Activated T-helper 2 cell treated with anti-CD3 and anti-CD28 coated beads, Interferon-gamma antibody, Interleukin-2, Interleukin-4, amounts not matched to agents 10 μg/mL and 5 μg/mL and 100 μg/mL, durations not matched to agents 14 hours and 24 hours and 36 hours (primary cell): Measurements from ENCODE around the gene RTBDN. TPM values are rescaled to one million over a fixed set of nuclear protein-coding genes. Genes with fewer than 3 reads are reported as not detected.
A peak's percentile ranks its signal among the peaks of the same experiment; 100 is the strongest.
"Not testable (repeated sequence)": the region's sequence is repeated elsewhere in the genome, so short reads cannot be mapped to it uniquely, and the experiment has no call there.

Source experiments
- DNase-seq: peaks from one replicate; pipeline ENCODE4 v3.0.0; 2021; ENCODE audit warnings: low spot score
- H3K27ac Mint-ChIP-seq: one replicate; pipeline ENCODE4 v1.8.0; 2021; ENCODE audit warnings: mixed read lengths
- H3K27me3 Mint-ChIP-seq: one replicate; pipeline ENCODE4 v1.8.0; 2021; ENCODE audit warnings: low read depth, mixed read lengths
- H3K36me3 Mint-ChIP-seq: one replicate; pipeline ENCODE4 v1.8.0; 2021; ENCODE audit warnings: low read depth, mixed read lengths
- H3K4me1 Mint-ChIP-seq: one replicate; pipeline ENCODE4 v1.8.0; 2021; ENCODE audit warnings: low read depth, mixed read lengths
- H3K4me3 Mint-ChIP-seq: one replicate; pipeline ENCODE4 v1.8.0; 2021; ENCODE audit warnings: low read depth, mild to moderate bottlenecking, moderate library complexity, mixed read lengths
- H3K9me3 Mint-ChIP-seq: one replicate; pipeline ENCODE4 v1.8.0; 2021; ENCODE audit warnings: mixed read lengths
- intact Hi-C: fragments of 100-400 bp; cut with micrococcal nuclease; formaldehyde crosslinking; loops from one replicate; pipeline ENCODE4 v1.15.1; 2023
- total RNA-seq: library from RNA; stranded (reverse); gene quantifications from 2 replicates; pipeline ENCODE4 v1.2.3, GENCODE V29; 2022

RTBDN gene
- total RNA-seq, 1 donor from 2014 or later = not detected

DNA sequence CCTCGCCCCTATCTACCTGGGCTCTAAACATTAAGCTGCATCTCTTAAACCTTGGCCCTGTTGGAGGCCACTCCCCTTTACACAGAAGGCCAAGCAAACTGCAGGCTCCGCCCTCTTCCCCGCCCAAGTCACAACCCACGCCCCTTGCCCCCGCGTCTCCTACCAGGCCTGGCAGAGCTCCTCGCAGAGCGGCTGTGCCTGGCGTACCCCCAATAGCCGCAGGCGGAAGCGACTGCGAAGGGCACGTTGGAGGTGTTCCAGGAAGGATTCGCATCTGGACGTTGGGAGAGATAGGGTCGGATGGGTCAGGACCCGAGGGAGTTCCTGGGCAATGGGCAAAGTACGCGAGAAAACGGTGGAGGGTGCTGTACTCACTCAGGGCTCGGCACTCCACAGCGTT lies 5.9 kb downstream of the RTBDN start:
- no peak for DNase-seq
- Mint-ChIP-seq H3K9me3 (no peaks in the 10 kb centered on the region), H3K27me3 (peaks cover 43% of the 10 kb centered on the region), H3K36me3 (no peaks in the 10 kb centered on the region), H3K4me1 (peaks cover 12% of the 10 kb centered on the region), H3K27ac (no peak overlapping the region), H3K4me3 (no peak overlapping the region)
- intact Hi-C loops = no loop called here

DNA sequence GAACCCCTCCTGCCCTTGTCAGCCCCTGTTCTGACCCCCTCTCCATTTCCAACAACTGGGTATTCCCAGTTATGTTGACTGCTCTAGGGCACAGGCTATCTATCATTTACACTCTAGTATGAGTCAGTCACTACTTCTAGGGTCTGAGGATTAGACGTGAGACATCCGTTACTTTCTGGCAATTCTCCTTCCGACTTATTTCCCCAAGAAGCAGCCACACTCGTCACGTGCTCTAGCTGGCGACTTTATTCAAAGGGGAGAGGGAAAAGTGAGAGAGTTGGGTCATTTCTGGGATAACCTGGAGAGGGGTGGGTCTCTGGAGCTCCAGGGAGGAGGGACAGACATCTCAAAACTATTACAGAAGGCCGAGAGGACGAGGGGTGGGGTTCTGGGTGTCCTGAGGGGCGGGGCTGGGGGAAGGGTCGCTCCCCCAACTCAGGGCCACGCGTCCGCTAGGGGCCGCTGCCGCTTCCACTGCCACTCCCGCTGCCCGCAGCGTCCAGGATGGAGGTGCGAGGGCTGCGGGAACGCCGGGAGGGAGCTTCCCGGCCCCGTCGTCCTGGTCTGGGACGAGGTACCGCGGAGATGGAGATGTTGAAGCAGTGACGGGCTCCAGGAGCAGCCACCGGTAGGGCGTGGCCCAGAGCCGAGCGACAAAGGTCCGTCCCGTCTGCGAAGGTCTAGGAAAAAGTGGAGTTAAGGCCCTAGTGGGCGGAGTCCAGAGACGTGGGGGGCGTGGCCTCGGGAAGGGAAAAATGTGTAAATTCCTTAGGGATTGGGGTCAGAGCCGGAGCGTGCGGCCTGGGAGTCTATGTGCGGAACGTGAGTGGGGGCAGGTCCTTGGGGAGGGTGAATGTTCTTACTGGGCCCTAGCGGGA lies 8.9 kb downstream of the RTBDN start:
- DNase-seq = no peak
- no peaks in the 10 kb centered on the region for H3K9me3 Mint-ChIP-seq
- H3K27ac Mint-ChIP-seq = no peak overlapping the region
- peaks cover 6% of the 10 kb centered on the region for H3K4me1 Mint-ChIP-seq
- H3K4me3 Mint-ChIP-seq = no peak overlapping the region
- H3K27me3 Mint-ChIP-seq = peaks cover 22% of the 10 kb centered on the region
- H3K36me3 Mint-ChIP-seq = no peaks in the 10 kb centered on the region
- intact Hi-C loops = no loop called here

DNA sequence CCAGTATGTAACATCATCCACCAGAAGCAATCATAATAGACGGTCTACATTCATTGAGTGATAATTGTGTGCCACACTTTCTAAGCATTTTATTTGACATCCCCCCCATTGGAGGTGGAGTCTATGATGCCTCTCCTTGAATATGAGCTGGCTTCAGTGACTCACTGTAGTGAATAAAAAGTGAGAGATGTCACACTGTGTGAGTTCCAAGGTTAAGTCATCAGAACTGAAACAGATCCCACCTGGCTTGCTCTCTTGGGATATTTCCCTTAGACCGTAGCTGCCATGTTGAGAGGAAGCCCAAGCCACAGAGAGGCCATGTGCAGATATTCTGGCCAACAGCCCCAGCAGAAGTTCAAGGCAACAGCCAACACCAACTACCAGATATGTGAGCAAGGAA lies 12.6 kb downstream of the RTBDN start:
- Mint-ChIP-seq H3K36me3 (no peaks in the 10 kb centered on the region), H3K4me1 (peaks cover 6% of the 10 kb centered on the region), H3K27ac (no peak overlapping the region), H3K27me3 (peaks cover 8% of the 10 kb centered on the region), H3K9me3 (no peaks in the 10 kb centered on the region), H3K4me3 (no peak overlapping the region)
- DNase-seq = no peak
- intact Hi-C loops = no loop called here

DNA sequence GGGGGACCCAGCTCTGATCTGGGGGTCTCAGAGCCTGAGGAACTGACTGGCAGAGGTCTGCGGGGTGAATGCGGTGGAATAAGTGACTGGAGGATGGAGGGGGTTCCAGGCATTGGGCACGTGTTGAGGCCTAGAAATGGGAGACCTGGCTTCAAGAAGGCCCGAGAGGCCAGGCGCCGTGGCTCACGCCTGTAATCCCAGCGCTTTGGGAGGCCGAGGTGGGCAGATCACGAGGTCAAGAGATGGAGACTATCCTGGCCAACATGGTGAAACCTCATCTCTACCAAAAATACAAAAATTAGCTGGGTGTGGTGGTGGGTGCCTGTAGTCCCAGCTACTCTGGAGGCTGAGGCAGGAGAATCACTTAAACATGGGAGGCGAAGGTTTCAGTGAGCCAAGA lies 16.6 kb downstream of the RTBDN start:
- H3K27me3 Mint-ChIP-seq, H3K9me3 Mint-ChIP-seq, H3K27ac Mint-ChIP-seq, H3K4me1 Mint-ChIP-seq, H3K4me3 Mint-ChIP-seq, intact Hi-C loops, DNase-seq: not testable (repeated sequence)
- peaks cover 17% of the 10 kb centered on the region for H3K36me3 Mint-ChIP-seq

DNA sequence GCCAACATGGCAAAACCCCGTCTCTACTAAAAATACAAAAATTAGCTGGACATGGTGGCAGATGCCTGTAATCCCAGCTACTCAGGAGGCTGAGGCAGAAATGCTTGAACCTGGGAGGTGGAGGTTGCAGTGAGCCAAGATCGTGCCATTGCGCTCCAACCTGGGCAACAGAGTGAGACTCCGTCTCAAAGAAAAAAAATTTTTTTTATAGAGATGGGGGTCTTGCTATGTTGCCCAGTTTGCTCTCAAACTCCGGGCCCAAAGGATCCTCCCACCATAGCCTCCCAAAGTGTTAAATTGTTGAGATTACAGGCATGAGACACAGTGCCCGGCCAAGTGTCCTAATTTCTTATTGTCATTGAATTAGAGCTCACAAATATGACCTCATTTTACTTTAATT lies 17.2 kb downstream of the RTBDN start:
- H3K4me1 Mint-ChIP-seq, intact Hi-C loops, H3K9me3 Mint-ChIP-seq, H3K4me3 Mint-ChIP-seq, H3K27me3 Mint-ChIP-seq, H3K27ac Mint-ChIP-seq, DNase-seq: not testable (repeated sequence)
- H3K36me3 Mint-ChIP-seq = peaks cover 21% of the 10 kb centered on the region

DNA sequence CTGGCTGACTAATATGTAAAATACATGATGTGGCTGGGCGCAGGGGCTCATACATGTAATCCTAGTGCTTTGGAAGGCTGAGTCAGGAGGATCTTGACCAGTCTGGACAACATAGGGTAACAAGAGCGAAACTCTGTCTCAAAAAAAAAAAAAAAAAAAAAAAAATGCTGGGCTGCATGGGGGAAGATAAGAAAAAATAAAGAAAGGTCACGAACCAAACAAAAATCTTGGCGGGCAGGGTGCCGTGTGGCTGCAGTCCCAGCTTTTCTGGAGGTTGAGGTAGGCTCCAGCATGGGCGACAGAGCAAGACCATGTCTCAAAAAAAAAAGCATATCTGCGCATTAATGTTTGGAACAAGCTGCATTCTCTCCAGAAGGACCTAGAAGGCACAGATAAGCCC lies 19.3 kb downstream of the RTBDN start:
- no peak overlapping the region for H3K4me3 Mint-ChIP-seq
- H3K4me1 Mint-ChIP-seq = no peaks in the 10 kb centered on the region
- intact Hi-C loops = no loop called here
- no peaks in the 10 kb centered on the region for H3K27me3 Mint-ChIP-seq
- no peak overlapping the region for H3K27ac Mint-ChIP-seq
- peaks cover 21% of the 10 kb centered on the region for H3K36me3 Mint-ChIP-seq
- no peak for DNase-seq
- no peaks in the 10 kb centered on the region for H3K9me3 Mint-ChIP-seq

DNA sequence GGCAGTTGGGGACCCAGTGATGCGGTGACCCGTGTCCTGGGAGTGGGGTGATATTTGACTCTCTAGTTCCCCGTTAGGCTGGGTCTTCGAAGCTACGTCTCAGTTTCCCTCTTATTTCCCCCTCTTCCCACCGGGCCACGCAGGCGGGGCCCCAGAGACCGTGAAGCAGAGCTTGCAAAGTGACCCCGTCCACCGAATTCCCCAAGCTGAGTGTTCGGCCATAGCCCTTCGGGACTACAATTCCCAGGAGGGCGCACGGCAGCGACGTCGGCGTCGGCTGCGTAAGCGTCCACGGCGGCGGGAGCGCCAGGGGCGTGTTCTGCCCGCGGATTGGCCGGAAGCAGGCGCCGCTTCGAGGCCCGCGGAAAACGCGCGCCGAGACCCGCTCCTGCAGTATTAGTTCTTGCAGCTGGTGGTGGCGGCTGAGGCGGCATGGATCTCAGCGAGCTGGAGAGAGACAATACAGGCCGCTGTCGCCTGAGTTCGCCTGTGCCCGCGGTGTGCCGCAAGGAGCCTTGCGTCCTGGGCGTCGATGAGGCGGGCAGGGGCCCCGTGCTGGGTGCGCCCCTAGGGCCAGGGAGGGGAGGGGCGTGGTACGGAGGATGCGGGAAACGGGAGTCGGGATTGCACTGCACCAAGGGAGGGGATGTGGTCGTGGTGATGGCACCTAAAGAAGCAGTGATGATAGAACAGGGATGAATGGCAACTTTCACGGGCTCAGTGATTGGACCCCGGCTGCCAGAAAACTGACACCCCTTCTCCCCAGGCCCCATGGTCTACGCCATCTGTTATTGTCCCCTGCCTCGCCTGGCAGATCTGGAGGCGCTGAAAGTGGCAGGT lies 27.9 kb downstream of the RTBDN start, which contains the start of gene RNASEH2A:
RNASEH2A (plus strand) TSS at position 343 of the 840 bp plus-strand sequence; CDS start at position 433, 90 bp downstream.
- peak; percentile 86 for DNase-seq
- intact Hi-C loops = no loop called here

DNA sequence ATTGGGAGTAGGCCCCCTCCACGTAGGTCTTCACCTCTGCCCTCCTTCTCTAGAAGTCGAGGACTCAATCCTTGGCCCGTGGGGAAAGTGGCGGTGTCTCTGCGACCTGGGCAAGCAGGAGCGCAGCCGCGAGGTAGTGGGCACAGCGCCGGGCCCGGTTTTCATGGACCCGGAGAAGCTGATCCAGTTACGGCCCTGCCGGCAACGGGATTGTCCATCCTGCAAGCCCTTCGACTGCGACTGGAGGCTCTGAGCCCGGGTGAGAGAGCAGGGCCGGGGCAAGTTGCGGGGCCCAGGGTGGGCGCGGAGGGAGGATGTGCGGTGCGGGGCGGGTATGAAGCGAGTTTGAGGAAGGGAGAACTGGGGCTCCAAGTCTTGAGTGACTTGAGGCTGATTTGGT lies 30.3 kb downstream of the RTBDN start:
- Mint-ChIP-seq H3K4me1 (peaks cover 23% of the 10 kb centered on the region), H3K9me3 (no peaks in the 10 kb centered on the region), H3K4me3 (no peak overlapping the region), H3K27me3 (no peaks in the 10 kb centered on the region), H3K27ac (no peak overlapping the region), H3K36me3 (peaks cover 29% of the 10 kb centered on the region)
- DNase-seq = no peak
- intact Hi-C loops = no loop called here

More for the DNA sequence above, 27.9 kb downstream of the RTBDN start, which contains the start of gene RNASEH2A:
- Mint-ChIP-seq H3K4me3 (peak within 1 kb of the TSS; percentile 92), H3K9me3 (no peaks in the 10 kb centered on the region), H3K27ac (peak within 1 kb of the TSS; percentile 84), H3K27me3 (no peaks in the 10 kb centered on the region), H3K36me3 (peaks cover 17% of the 10 kb centered on the region), H3K4me1 (peaks cover 16% of the 10 kb centered on the region)

DNA sequence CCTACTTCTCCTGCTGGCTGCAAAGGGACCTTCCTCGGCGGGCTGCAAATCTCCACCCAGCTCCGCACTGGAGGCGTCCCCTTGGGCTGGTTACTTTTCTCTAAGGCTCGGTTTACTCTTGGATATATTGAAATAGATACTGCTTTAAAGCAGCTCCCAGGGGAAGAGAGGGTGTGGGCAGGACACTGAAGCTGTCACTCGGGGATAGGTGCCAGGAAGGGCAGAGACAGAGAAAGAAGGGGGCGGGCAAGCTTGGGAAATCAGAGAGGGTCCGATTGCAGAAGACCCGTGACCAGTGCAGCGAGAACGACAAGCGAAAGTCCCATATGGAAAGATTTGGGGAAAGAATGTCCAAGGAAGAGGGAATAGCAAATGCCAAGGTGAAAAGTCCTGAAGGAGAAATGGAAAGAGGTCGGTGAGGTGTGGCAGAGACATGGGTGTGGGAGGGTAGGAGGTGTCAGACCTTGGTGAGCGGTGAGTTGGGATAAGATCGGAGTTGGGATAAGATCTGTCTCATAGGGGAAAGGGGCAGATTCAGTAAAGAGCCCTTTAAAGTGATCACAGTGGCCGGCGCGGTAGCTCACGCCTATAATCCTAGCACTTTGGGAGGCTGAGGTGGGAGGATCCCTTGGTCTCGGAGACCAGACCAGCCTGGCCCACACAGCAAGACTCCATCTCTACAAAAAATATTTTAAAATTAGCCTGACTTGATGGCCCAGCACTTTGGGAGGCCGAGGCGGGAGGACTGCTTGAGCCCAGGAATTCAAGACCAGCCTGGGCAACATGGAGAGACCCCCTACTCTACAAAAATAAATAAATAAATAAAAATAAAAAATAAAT lies 31.9 kb downstream of the RTBDN start:
- Mint-ChIP-seq H3K27ac (peak overlapping the region; percentile 51), H3K4me1 (peaks cover 21% of the 10 kb centered on the region), H3K4me3 (peak overlapping the region; percentile 91), H3K27me3 (no peaks in the 10 kb centered on the region), H3K36me3 (peaks cover 27% of the 10 kb centered on the region), H3K9me3 (no peaks in the 10 kb centered on the region)
- intact Hi-C loops = no loop called here
- no peak for DNase-seq

DNA sequence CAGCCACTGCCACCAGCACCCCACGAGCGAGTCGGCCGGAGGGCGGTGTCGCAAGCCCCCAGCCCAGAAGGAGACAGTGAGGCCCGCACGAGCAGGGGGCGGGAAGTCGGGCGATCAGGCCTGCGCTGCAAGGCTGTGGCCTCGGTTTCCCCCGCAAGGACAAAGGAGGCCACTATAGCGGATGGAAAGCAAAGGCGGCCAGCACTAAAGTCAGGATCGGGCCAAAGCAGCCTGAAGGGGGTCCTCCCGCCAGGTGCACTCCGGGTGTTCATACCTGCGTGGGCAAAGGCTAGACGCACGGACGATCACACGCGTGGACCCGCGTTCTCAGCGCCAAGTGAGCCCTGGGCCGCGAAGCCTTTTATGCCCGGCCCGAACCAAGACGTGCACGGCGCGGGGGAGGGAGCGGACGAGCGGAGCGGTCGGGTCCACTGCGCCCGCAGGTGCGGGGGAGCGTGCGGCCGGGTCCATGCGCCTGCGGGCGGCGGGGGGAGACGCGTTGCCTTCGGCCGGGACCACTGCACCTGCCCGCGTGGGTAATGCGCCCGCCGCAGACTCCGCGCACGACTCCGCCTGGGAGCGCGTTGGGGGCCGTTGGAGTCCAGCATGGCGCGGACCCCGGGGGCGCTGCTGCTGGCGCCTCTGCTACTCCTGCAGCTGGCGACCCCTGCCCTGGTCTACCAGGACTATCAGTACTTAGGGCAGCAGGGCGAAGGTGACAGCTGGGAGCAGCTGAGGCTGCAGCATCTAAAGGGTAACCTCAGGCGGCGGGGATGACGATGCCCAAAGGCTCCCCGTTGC lies 32.7 kb downstream of the RTBDN start, which contains the start of the genes PRDX2 and THSD8:
PRDX2 (minus strand) TSS at position 335 of the 801 bp plus-strand sequence. CDS start 539 bp downstream, outside the sequence.
THSD8 (plus strand) TSS at position 604 of the 801 bp plus-strand sequence; CDS start at position 607, 3 bp downstream.
- intact Hi-C loops = no loop called here
- H3K4me1 Mint-ChIP-seq = peaks cover 21% of the 10 kb centered on the region
- no peaks in the 10 kb centered on the region for H3K27me3 Mint-ChIP-seq
- H3K4me3 Mint-ChIP-seq = peak within 1 kb of the TSS; percentile 91
- peak; percentile 74 for DNase-seq
- no peaks in the 10 kb centered on the region for H3K9me3 Mint-ChIP-seq
- H3K27ac Mint-ChIP-seq = peak within 1 kb of the TSS; percentile 87
- H3K36me3 Mint-ChIP-seq = peaks cover 32% of the 10 kb centered on the region

DNA sequence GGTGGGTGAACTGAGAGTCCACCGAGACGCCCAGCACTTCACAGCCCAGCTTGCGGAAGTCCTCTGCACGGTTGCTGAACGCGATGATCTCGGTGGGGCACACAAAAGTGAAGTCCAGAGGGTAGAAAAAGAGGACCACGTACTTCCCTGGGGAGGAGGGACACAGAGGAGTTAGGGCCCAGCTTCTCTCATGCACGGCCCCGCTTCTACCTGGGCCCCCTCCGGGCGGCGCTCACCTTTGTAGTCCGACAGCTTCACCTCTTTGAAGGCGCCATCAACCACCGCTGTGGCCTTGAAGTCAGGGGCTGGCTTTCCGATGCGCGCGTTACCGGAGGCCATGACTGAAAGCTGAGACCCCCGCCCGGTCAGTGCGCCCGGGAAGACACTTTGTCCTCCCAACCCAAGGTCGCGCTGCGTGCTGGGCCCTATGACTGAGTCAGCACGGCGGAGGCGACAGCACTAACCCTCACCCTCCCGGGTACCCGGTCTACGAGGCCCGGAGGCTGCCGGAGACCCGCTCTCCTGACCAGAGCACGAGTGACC lies 33.4 kb downstream of the RTBDN start:
- peak overlapping the region; percentile 91 for H3K4me3 Mint-ChIP-seq
- no peaks in the 10 kb centered on the region for H3K9me3 Mint-ChIP-seq
- no peak for DNase-seq
- H3K27me3 Mint-ChIP-seq = no peaks in the 10 kb centered on the region
- peaks cover 34% of the 10 kb centered on the region for H3K36me3 Mint-ChIP-seq
- H3K27ac Mint-ChIP-seq = peak overlapping the region; percentile 87
- intact Hi-C loops = no loop called here
- H3K4me1 Mint-ChIP-seq = peaks cover 22% of the 10 kb centered on the region
